HG03060 (cell line): ENCODE results near the gene GSTA4.
"Not testable (repeated sequence)": the region's sequence is repeated elsewhere in the genome, so short reads cannot be mapped to it uniquely, and the experiment has no call there.

ENCODE experiments used
- ATAC-seq: cut with Tn5 transposase; IDR thresholded peaks from one replicate; pipeline ENCODE4 v1.9.1; 2021; ENCODE audit warnings: low read depth, moderate number of reproducible peaks; ENCODE audit not compliant: unreplicated experiment

The GSTA4 gene

GRCh38 chr6:52981222-52981900 is 13.7 kb downstream of the GSTA4 start:
- ATAC-seq, result no peak

DNA sequence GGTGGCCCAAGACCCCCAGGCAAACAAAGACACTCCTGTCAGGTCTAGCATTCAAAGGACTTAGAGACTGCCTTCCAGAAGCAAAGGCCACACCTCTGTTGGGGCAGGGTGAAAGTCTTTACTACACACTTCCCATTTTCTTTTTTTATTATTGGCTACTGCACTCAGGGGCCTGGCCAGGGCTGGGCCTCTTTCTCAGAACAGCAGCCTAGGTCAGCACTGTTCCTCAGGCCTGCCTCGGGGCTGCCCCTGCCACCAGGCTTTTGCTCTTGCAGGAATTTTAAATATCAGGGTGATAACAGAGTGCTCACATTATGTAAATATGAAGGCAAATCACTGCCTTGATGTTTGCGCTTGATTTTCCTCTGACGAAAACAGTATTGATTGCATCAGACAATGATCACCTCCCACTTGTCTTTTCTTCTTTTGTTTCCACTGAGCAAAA is 18.5 kb downstream of the GSTA4 start:
- ATAC-seq, result peak; percentile 64

DNA sequence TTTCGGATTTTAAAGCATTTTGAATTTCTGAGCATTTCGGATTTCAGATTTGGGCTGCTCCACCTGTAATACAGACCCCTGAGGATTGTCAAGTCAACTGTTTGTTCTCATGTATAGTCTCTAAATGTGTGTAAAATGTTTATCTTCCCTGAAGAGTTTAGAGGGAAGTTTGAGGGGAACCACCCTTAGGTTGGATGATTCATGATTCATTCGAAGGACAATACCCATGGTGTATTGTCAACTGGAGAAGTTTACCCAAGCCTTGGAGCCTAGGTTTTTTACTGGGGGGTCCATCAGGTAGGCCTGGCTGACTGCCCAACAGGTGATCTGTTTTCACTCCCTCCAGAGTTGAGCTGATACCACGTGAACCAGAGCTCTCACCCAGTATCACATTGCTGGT is 18.9 kb downstream of the GSTA4 start:
- no peak for ATAC-seq

DNA sequence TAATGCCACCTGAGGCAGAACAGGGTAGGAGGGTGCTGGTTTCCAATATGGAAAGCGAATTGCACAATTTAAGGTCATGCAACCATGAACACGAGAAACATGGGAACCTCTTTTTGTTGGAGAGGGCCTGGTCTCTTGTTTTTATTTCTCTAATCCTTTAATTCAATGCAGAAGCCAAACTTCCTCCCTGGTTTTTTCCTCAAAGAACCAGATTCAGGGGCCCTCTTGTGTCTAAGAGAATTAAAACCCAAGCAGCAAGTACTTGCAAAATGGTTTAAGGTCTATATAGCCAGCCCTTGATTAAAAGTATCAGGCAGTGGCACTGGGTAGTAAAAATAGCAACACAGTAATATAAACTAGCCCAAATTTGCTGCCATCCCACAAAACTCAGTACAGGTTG is 19.5 kb downstream of the GSTA4 start:
- ATAC-seq, result no peak

GRCh38 chr6:52972989-52973388 is 22.1 kb downstream of the GSTA4 start:
- ATAC-seq, result no peak

DNA sequence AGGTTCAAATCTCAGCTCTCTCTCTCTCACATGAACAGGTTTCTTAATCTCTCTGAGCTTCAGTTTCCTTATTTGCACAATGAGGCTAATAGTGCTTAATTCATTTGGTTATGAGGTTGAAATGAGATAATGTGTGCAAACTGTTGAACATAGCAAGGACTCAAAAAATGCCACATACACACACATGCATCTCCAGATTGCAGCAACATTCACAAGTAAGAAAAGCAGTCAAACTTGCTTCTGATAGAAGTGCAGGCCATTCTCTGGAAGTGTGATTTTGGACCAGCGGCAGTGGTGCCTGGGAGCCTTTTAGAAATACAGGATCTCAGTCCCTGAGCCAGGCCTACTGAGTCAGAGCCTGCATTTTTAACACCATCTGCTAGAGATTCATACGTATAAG is 25.7 kb downstream of the GSTA4 start:
- ATAC-seq, result no peak

GRCh38 chr6:52966101-52966500 is 29.0 kb downstream of the GSTA4 start:
- no peak for ATAC-seq

DNA sequence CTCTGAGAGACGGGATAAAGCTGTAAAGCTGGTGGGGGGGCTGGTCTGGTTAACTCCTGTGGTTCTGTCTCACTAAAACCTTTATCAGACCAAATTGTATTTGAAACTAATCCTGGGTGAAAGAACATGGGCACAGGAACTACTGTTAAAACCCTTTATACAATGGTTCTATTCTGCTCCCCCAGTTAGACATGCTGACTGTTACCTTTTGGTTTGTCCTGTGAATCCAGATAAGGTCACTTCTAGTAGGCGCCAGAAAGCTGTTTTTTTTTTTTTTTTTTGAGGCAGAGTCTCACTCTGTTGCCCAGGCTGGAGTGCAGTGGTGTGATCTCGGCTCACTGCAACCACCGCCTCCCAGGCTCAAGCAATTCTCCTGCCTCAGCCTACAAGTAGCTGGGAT is 29.7 kb downstream of the GSTA4 start:
- no peak for ATAC-seq

- ATAC-seq, result no peak
Observed at GRCh38 chr6:52964318-52964717, 30.8 kb downstream of the GSTA4 start.

DNA sequence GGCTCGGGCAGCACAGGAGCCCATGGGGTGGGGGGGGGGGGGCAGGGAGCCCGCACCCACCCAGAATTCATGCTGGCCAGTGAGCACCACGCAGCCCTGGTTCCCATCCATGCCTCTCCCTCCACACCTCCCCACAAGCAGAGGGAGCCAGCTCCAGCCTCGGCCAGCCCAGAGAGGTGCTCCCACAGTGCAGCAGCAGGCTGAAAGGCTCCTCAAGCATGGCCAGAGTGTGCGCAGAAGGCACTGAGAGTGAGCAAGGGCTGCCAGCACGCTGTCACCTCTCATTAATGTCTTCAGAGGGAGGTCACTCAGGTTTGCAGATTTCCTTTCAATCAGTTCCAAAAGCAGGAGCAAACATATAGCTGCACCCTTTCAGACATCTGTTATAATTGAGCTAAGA is 32.4 kb downstream of the GSTA4 start:
- no peak for ATAC-seq

DNA sequence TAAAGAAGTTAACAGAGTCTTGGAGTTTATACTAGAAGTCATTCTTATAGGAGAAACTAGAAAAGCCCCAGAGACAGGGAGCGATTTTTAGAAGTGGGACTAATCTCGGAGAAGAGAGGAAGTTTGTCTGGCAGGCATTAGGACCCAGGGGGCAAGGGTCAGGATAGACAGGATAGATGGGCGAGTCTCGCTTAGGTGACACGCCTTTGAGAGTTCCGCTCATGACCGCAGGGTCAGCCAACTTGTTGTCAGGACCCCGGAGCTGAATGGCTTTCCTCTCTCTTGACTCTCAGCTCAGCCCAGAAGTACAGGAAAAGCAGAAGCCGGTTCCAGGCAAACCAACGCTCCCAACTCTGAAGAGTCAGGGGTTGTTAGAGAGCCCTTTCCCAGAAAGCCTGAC is 34.1 kb downstream of the GSTA4 start:
- not testable (repeated sequence) for ATAC-seq

DNA sequence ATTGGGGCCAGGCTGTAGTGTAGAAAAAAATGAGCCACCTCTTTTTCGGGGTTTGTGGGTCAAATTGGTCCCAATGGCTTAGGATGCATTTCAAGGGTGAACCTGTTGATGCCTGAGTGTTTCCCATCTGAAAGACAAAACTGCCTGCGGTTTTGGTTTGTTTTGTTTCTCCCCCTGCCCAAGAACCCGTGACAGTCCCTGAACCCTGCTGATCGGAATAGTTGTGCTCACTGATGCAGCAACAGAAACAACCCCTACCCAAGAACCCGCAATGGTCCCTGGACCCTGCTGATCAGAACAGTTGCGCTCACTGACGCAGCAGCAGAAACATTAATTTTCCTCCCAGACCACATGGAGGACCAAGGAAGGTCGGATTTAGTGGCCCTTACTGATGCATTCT is 34.9 kb downstream of the GSTA4 start:
- ATAC-seq, result not testable (repeated sequence)

DNA sequence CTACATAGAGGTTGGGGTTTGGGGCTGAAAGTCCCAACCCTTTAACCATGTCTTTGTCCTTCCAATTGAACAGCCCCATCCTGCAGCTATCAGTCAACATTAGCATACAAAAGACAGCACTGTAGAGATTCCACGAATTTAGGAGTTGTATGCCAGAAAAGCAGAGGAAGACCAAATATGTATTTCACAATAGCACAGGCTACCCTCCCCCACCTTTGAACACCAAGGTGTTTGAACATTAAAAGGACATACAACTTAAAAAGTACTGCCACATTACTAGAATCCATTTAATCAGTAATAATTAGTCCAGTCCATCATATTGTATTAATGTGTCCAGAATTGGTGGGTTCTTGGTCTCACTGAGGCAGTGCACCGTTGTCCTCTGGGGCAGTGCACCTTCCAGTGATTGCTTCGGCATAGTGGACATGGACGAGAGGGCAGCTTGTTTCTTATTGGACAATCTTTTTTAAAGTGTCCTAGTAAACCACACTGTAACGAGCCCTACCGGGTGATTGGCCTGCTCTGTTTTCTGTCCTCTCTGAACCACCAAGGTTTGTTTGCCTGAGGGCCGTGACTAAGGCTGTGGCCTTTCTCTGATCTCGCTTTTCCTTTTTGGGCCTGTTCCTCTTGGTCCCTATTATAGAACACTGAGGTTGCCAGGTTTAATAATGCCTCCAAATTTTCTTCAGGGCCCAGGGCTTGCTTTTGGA is 36.4 kb downstream of the GSTA4 start:
- no peak for ATAC-seq

DNA sequence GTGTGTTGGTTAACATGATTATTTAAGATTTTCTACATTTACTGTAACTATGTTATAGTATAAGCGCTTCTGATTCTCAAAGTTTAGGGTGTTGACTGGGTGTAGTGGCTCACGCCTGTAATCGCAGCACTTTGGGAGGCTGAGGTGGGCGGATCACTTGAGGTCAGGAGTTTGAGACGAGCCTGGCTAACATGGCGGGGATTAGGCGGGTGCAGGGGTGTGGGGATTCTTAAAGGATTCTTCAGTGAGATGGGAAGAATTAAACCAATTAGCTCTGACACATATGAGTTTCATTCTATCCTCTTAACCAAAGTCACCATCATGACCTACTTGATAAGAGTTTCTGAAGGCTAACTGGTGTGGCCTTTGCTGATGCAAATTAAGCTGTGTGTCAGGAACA is 39.2 kb downstream of the GSTA4 start:
- no peak for ATAC-seq

DNA sequence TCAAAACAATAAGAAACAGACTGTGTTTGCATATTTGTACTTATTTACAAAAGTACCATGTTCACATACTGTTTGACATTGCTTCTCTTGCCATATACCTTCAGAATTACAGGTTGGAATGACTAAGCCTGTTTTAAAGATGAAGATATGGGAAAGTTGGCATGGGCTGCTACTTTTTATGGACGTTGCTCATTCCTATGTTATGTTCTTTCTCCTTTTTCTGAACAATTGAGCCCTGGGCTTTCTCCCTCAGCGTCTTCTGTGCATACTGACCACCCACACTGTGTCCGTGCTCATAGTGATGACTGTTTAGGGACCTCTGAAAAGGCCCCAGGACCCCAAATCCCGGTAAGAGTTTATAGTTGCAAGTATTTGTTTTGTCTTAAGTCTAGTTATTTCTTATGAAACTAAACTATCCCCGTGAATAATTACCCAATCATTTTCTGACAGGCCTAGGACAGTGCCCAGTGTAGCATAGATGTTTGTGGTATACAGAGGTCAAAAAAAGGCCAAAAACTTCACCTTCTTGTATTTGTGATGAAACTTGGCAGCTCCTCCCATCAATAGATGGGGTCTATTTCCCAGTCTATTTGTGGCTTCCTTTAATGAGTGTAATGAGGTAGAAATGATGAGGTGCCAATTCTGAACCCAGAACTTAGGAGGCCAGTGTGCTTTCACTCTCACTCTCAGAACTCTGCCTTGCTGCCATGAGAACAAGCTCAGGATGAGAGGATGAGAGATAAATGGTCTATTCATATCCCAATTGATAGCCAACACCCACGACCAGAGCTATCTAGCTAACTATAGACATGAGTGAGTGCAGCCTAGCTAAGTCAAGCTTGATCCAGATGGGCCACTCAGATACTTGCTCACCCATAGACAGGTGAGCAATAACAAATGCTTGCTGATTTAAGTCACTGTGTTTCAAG is 40.9 kb downstream of the GSTA4 start:
- ATAC-seq, result no peak

DNA sequence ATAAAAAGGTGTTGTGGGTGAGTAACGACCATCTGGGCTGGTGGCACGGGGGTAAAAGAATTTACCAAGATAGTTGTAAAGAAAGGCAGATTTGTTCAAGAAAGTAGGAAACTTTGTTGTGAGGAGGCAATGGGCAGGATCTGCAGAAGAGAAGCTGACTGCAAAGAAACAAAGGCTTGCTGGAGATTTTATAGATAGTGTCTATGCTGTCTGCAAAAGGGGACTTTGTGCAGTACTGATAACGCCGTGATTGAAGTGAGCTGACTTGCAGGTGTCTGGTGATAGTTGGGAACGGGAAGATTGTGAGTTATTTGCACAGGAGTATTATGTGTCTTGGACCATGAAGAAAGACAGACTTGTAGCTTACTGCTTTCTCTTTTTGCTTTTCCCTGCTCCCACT is 48.8 kb downstream of the GSTA4 start:
- ATAC-seq, result no peak

GRCh38 chr6:52942821-52943220 is 52.3 kb downstream of the GSTA4 start:
- not testable (repeated sequence) for ATAC-seq

DNA sequence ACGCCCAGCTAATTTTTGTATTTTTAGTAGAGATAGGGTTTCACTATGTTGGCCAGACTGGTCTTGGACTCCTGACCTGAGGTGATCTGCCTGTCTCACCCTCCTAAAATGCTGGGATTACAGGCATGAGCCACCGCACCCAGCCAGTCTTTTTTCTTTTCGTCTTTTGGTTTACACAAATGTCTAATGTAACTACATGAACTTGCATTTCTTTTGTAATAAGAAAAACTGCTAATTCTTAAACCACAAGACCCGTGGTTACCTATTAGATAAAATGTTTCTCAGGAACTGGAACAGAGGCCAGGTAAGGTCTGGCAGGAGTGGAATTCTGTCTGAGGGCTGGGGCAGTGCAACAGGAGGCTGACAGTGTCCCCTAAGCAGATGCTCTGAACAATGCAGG is 52.9 kb downstream of the GSTA4 start:
- no peak for ATAC-seq

GRCh38 chr6:52937908-52938307 is 57.2 kb downstream of the GSTA4 start:
- ATAC-seq, result no peak

GRCh38 chr6:52933778-52934177 is 61.3 kb downstream of the GSTA4 start:
- no peak for ATAC-seq

DNA sequence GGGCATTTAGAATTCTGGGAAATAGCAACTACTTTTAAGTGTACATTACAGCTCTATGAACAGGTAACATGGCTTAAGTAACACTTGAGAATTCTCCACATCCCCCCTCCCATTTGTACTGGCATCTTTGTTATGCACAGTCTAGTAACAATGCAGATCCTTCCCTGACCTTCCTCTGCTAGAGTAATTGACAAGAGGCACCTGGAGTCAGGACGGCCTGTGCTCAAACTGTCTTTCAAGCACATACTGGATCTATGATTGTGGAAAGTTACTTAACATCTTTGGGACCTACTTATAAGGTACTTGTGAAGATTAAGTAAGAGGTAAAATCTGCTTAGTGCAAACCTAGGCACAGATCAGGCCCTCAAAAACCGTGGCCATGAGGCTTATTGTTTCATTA is 63.7 kb downstream of the GSTA4 start:
- no peak for ATAC-seq
